Erythroblast (primary cell): ENCODE measurements around the gene FBXO42.

Experiments
- GATA1 ChIP-seq: IDR thresholded peaks from 2 replicates; pipeline ENCODE4 v1.6.1; 2011; ENCODE audit warnings: low read depth, mild to moderate bottlenecking, control low read depth, low read length, moderate library complexity
- POLR2A ChIP-seq: IDR thresholded peaks from 2 replicates; pipeline ENCODE4 v1.6.1; 2011; ENCODE audit warnings: mild to moderate bottlenecking, low read length

DNA sequence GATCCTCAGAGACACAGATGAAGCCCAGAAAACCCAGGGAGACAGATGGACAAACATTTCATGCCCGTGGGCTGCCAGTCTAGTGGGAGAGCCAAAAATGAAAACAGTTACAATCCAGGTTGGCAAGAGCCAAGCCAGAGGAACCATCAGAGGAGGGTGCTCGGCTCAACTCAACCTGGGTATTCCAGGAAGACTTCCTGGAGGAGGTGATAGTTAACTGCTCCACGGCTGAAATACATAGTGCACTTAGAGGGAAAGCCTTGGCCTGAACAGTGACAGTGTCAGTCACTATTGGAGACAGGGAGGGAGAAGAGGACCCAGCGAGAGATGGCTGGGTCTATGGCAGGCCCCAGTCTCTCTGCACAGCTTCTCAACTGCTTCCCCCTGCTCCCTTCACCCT lies 141.7 kb downstream of the FBXO42 start:
- TF ChIP-seq POLR2A = no peak
- TF ChIP-seq GATA1 = no peak
